ENCODE results near the gene NAPA. TPM values are rescaled to one million over a fixed set of nuclear protein-coding genes. Genes with fewer than 3 reads are reported as not detected.

NAPA gene
- total RNA-seq, 1 experiment from 2014 or later, result 158 TPM

- no peak overlapping the region for H3K27ac Mint-ChIP-seq (ENCODE audit: unreplicated experiment)
- intact Hi-C loops (cut with micrococcal nuclease; ENCODE audit: unreplicated experiment), result no loop called here
- DNase-seq, result no peak
- no peaks in the 10 kb centered on the region for H3K9me3 Mint-ChIP-seq (ENCODE audit: low read depth, unreplicated experiment)
- H3K4me3 Mint-ChIP-seq (ENCODE audit: low read depth, unreplicated experiment), result no peak overlapping the region
- H3K27me3 Mint-ChIP-seq (ENCODE audit: unreplicated experiment), result peaks cover 1% of the 10 kb centered on the region
- CTCF ChIA-PET, result interaction anchor here (0.7 kb wide), 1 partner anchor 56 kb away, joined by 4 read pairs; no protein-coding TSS in a partner anchor
- no TSS peak for BruUV-seq (replicated peaks)
- no peaks in the 10 kb centered on the region for H3K4me1 Mint-ChIP-seq (ENCODE audit: low read depth, unreplicated experiment)
- no peaks in the 10 kb centered on the region for H3K36me3 Mint-ChIP-seq (ENCODE audit: insufficient read depth, unreplicated experiment)
- no peak for TF ChIP-seq CTCF (IDR thresholded peaks at IDR 0.05; ENCODE audit: unreplicated experiment)
Measured at GRCh38 chr19:47544476-47544875, 29.6 kb upstream of the NAPA start.

- no peaks in the 10 kb centered on the region for H3K36me3 Mint-ChIP-seq (ENCODE audit: insufficient read depth, unreplicated experiment)
- CTCF ChIA-PET, result interaction anchor here (0.7 kb wide), 1 partner anchor 57 kb away, joined by 4 read pairs; no protein-coding TSS in a partner anchor
- no peak for DNase-seq
- BruUV-seq (replicated peaks), result no TSS peak
- no peak overlapping the region for H3K27ac Mint-ChIP-seq (ENCODE audit: unreplicated experiment)
- intact Hi-C loops (cut with micrococcal nuclease; ENCODE audit: unreplicated experiment), result no loop called here
- no peaks in the 10 kb centered on the region for H3K4me1 Mint-ChIP-seq (ENCODE audit: low read depth, unreplicated experiment)
- H3K4me3 Mint-ChIP-seq (ENCODE audit: low read depth, unreplicated experiment), result no peak overlapping the region
- H3K9me3 Mint-ChIP-seq (ENCODE audit: low read depth, unreplicated experiment), result no peaks in the 10 kb centered on the region
- peaks cover 5% of the 10 kb centered on the region for H3K27me3 Mint-ChIP-seq (ENCODE audit: unreplicated experiment)
- no peak for TF ChIP-seq CTCF (IDR thresholded peaks at IDR 0.05; ENCODE audit: unreplicated experiment)
Measured at GRCh38 chr19:47544075-47544474, 29.2 kb upstream of the NAPA start.

- Mint-ChIP-seq H3K4me3 (ENCODE audit: low read depth, unreplicated experiment) (no peak overlapping the region), H3K36me3 (ENCODE audit: insufficient read depth, unreplicated experiment) (no peaks in the 10 kb centered on the region), H3K4me1 (ENCODE audit: low read depth, unreplicated experiment) (no peaks in the 10 kb centered on the region), H3K27me3 (ENCODE audit: unreplicated experiment) (peaks cover 25% of the 10 kb centered on the region), H3K9me3 (ENCODE audit: low read depth, unreplicated experiment) (no peaks in the 10 kb centered on the region), H3K27ac (ENCODE audit: unreplicated experiment) (no peak overlapping the region)
- no peak for DNase-seq
- intact Hi-C loops (cut with micrococcal nuclease; ENCODE audit: unreplicated experiment), result no loop called here
- TF ChIP-seq CTCF (IDR thresholded peaks at IDR 0.05; ENCODE audit: unreplicated experiment), result no peak
- BruUV-seq (replicated peaks), result no TSS peak
- CTCF ChIA-PET, result no interaction called here
Measured at GRCh38 chr19:47542030-47542475, 27.2 kb upstream of the NAPA start.

GRCh38 chr19:47541518-47541917, 26.7 kb upstream of the NAPA start:
- no peaks in the 10 kb centered on the region for H3K9me3 Mint-ChIP-seq (ENCODE audit: low read depth, unreplicated experiment)
- H3K27me3 Mint-ChIP-seq (ENCODE audit: unreplicated experiment), result peaks cover 29% of the 10 kb centered on the region
- H3K27ac Mint-ChIP-seq (ENCODE audit: unreplicated experiment), result no peak overlapping the region
- no peaks in the 10 kb centered on the region for H3K36me3 Mint-ChIP-seq (ENCODE audit: insufficient read depth, unreplicated experiment)
- TF ChIP-seq CTCF (IDR thresholded peaks at IDR 0.05; ENCODE audit: unreplicated experiment), result no peak
- no peak for DNase-seq
- no peaks in the 10 kb centered on the region for H3K4me1 Mint-ChIP-seq (ENCODE audit: low read depth, unreplicated experiment)
- intact Hi-C loops (cut with micrococcal nuclease; ENCODE audit: unreplicated experiment), result no loop called here
- BruUV-seq (replicated peaks), result no TSS peak
- H3K4me3 Mint-ChIP-seq (ENCODE audit: low read depth, unreplicated experiment), result no peak overlapping the region
- CTCF ChIA-PET, result no interaction called here
